ENCODE results near the gene IL17C. TPM values are rescaled to one million over a fixed set of nuclear protein-coding genes. Genes with fewer than 3 reads are reported as not detected.

The IL17C gene
- total RNA-seq, 1 donor from 2014 or later: not detected

DNA sequence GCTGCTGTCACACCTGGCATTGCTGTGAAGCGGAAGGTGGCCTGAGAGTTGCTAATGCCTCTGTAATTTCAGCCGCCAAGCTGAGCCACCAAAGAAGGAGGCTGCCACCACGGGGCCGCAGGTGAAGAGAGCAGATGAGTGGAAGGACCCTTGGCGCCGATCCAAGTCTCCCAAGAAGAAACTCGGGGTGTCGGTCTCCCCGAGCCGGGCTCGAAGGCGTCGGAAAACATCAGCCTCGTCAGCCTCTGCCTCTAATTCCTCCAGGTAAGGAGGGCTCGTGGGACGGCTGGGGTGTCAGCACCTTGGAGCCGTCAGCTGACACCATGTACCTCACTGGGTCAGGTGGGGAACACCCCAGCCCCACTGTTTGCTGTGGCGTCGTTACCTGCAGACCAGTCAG is 16.2 kb upstream of the IL17C start:
- intact Hi-C loops (cut with DNase I): no loop called here
- no peaks in the 10 kb centered on the region for H3K4me1 ChIP-seq
- H3K36me3 ChIP-seq: peaks cover 58 to 69% of the 10 kb centered on the region in 2 donors
- no peak overlapping the region for H3K4me3 ChIP-seq
- TF ChIP-seq, protein P1, sequence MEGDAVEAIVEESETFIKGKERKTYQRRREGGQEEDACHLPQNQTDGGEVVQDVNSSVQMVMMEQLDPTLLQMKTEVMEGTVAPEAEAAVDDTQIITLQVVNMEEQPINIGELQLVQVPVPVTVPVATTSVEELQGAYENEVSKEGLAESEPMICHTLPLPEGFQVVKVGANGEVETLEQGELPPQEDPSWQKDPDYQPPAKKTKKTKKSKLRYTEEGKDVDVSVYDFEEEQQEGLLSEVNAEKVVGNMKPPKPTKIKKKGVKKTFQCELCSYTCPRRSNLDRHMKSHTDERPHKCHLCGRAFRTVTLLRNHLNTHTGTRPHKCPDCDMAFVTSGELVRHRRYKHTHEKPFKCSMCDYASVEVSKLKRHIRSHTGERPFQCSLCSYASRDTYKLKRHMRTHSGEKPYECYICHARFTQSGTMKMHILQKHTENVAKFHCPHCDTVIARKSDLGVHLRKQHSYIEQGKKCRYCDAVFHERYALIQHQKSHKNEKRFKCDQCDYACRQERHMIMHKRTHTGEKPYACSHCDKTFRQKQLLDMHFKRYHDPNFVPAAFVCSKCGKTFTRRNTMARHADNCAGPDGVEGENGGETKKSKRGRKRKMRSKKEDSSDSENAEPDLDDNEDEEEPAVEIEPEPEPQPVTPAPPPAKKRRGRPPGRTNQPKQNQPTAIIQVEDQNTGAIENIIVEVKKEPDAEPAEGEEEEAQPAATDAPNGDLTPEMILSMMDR (IDR thresholded peaks at IDR 0.05): no peak
- DNase-seq (ENCODE audit: low spot score in 2 of 2): no peak
- H3K9me3 ChIP-seq: no peaks in the 10 kb centered on the region
- H3K27ac ChIP-seq: no peak overlapping the region
- H3K27me3 ChIP-seq: no peaks in the 10 kb centered on the region

DNA sequence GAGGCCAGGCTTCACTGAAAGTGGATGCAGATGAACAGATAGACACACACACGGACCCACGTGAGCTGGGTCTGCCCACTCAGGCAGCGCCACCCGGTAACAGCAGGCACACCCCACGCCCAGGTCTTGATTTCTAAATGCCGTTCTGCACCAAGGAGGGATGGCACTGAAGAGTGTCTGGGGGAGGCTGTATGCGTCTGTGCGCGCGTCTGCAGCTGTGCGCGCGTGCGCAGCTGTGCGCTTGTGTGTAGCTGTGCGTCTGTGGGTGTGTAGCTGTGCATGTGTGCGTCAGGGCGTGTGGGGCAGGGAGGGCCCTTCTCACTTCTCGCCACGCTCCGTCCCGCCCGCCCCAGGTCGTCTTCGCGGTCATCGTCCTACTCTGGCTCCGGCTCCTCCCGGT is 15.5 kb upstream of the IL17C start:
- H3K4me3 ChIP-seq: no peak overlapping the region

DNA sequence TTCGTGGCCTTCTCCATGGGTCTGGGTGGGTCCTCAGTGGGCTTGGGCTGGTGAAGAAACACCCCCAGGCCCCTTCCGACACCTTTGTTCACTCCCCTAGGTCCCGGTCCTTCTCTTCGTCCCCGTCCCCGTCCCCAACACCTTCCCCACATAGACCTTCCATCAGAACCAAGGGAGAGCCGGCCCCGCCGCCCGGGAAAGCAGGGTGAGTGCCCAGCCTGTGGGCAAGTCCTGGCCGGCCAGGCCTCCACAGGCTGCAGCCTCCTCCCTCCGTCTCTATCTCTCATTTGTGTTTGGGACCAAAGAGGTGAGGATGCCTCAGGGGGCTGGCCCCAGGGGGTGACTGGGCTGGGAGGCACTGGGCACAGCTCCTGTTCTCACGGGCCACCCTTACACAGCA is 14.5 kb upstream of the IL17C start:
- Histone ChIP-seq H3K4me1 (no peaks in the 10 kb centered on the region), H3K27ac (no peak overlapping the region), H3K9me3 (no peaks in the 10 kb centered on the region), H3K36me3 (peaks cover 66 to 75% of the 10 kb centered on the region in 2 donors), H3K4me3 (no peak overlapping the region), H3K27me3 (no peaks in the 10 kb centered on the region)
- TF ChIP-seq, protein P1 (IDR thresholded peaks at IDR 0.05): no peak
- intact Hi-C loops (cut with DNase I): no loop called here
- DNase-seq (ENCODE audit: low spot score in 2 of 2): no peak

More for the DNA sequence above, 15.5 kb upstream of the IL17C start:
- Histone ChIP-seq H3K36me3 (peaks cover 58 to 74% of the 10 kb centered on the region in 2 donors), H3K27ac (no peak overlapping the region), H3K4me1 (no peaks in the 10 kb centered on the region), H3K27me3 (no peaks in the 10 kb centered on the region), H3K9me3 (no peaks in the 10 kb centered on the region)
- no peak for DNase-seq (ENCODE audit: low spot score in 2 of 2)
- TF ChIP-seq, protein P1 (IDR thresholded peaks at IDR 0.05): no peak
- intact Hi-C loops (cut with DNase I): no loop called here

DNA sequence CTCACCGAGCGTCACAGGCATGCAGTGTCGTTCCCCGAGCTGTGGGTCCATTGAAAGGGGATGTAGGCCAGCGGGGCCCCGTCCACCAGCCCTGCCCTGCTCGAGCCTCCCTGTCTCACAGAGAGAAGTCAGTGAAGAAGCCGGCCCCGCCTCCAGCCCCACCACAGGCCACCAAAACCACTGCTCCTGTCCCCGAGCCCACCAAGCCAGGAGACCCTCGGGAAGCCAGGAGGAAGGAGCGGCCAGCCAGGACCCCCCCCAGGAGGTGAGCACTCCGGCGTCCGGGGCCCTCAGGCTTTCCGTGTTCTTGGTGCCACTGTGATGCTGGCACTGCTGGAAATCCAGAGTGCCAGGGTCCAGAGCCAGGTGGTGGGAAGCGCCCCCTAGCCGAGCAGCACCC is 13.9 kb upstream of the IL17C start:
- DNase-seq (ENCODE audit: low spot score in 2 of 2): no peak
- no peak overlapping the region for H3K4me3 ChIP-seq
- intact Hi-C loops (cut with DNase I): no loop called here
- TF ChIP-seq, protein P1 (IDR thresholded peaks at IDR 0.05): no peak
- H3K4me1 ChIP-seq: no peaks in the 10 kb centered on the region
- H3K9me3 ChIP-seq: no peaks in the 10 kb centered on the region
- no peaks in the 10 kb centered on the region for H3K27me3 ChIP-seq
- H3K27ac ChIP-seq: no peak overlapping the region
- peaks cover 71 to 77% of the 10 kb centered on the region in 2 donors for H3K36me3 ChIP-seq

DNA sequence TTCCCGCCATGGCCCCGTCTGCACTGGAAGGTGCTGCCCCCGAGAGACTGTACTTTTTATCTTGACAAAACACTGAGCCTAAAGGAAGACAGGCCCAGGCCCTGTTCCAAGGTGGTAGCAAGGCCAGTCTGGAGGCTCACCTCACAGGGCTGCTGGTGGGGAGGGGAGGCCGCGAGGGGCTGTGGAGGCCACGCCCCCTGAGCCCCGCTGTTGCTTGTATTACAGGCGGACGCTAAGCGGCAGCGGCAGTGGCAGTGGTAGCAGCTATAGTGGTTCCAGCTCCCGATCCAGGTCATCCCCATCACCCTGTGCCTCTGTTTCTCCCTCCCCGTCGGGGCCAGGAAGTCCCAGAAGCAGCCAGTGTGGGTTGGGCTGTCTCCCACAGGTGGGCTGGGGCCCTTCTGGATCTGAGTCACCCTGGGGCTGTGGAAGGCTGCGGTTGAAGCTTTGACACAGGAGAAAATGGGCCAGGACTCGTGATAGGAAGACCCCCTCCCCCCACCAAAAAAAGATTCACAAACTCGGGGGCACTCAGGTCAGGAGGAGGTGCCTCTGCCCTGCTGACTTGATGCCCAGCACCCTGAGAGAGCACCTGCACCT is 13.3 kb upstream of the IL17C start:
- Histone ChIP-seq H3K9me3 (no peaks in the 10 kb centered on the region), H3K4me3 (no peak overlapping the region), H3K27me3 (no peaks in the 10 kb centered on the region), H3K4me1 (no peaks in the 10 kb centered on the region), H3K27ac (no peak overlapping the region), H3K36me3 (peaks cover 77 to 81% of the 10 kb centered on the region in 2 donors)
- no peak for DNase-seq (ENCODE audit: low spot score in 2 of 2)
- intact Hi-C loops (cut with DNase I): no loop called here
- TF ChIP-seq, protein P1 (IDR thresholded peaks at IDR 0.05): no peak

DNA sequence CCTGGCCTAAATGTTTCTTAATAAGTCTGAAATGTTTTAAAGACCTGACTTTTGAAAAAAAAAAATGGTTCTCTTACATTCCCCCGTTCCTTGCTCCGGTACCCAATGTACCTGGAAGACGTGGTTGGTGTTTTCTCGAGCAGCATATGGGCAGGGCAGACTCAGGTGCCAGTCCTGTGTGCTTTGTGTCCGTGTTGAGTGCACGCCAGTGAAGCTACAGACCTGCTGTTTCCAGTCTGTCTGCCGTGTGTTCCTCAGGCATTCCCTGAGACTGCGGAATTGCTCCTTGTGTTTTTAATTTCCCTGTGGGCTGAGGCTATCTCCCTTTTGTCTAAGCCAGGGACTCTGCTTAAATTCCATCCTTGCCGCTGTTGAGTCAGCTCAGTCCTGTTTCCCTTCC is 11.7 kb upstream of the IL17C start:
- Histone ChIP-seq H3K27me3 (no peaks in the 10 kb centered on the region), H3K9me3 (no peaks in the 10 kb centered on the region), H3K36me3 (peaks cover 90 to 96% of the 10 kb centered on the region in 2 donors), H3K27ac (no peak overlapping the region), H3K4me3 (no peak overlapping the region), H3K4me1 (no peaks in the 10 kb centered on the region)
- intact Hi-C loops (cut with DNase I): no loop called here
- DNase-seq (ENCODE audit: low spot score in 2 of 2): no peak
- TF ChIP-seq, protein P1 (IDR thresholded peaks at IDR 0.05): no peak

Measured in ascending aorta (tissue), 2 donors.